A549 treated with Hydrocortisone at 1 μM for 4 hours (cell line): ENCODE measurements around the gene OR12D3. TPM values are rescaled to one million over a fixed set of nuclear protein-coding genes. Genes with fewer than 3 reads are reported as not detected.

Source experiments
- total RNA-seq: library from RNA; stranded (reverse); fragments of 200-300 nt; extraction: Qiagen RNA extraction; gene quantifications from 5 replicates; pipeline ENCODE4 v1.2.3, GENCODE V29; 2022

OR12D3 gene, protein sequence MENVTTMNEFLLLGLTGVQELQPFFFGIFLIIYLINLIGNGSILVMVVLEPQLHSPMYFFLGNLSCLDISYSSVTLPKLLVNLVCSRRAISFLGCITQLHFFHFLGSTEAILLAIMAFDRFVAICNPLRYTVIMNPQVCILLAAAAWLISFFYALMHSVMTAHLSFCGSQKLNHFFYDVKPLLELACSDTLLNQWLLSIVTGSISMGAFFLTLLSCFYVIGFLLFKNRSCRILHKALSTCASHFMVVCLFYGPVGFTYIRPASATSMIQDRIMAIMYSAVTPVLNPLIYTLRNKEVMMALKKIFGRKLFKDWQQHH
- total RNA-seq: not detected in 5 replicates

GRCh38 chr6:29375191-29375590, at the start of gene OR12D3:
Gene OR12D3 (minus strand): TSS chr6:29375291. CDS start chr6:29375287, 4 bp downstream.

GRCh38 chr6:29414588-29414987, 39.5 kb upstream of the OR12D3 start, which contains the start of gene OR12D1:
Gene OR12D1 (plus strand): TSS chr6:29414928.

DNA sequence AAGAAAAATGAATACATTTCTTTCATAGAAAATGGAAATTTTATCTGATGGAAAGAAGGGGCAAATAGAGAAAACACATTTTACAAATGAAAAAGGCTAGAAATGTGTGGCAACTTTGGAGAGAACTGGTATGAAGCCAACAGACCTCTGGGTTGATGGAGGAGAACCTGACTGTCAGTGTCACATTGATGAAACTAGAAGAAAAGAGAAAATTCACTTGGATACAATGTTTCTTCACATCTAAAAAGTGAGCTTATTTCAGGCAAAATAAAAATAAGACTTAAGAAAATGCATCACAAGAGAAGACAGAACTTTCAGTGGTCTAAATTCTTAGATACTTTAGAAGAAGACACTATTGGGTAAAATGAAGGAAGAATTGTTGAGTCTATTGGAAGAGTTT, 20.2 kb upstream of the OR12D3 start, which contains the start of gene OR12D2:
OR12D2 (plus strand) TSS at position 301 of the 400 bp plus-strand sequence. CDS start 1,069 bp downstream, outside the sequence.

GRCh38 chr6:29368765-29369164, 6.3 kb downstream of the OR12D3 start, which contains the start of gene OR5V1:
Gene OR5V1 (minus strand): TSS chr6:29368865. CDS start chr6:29356195, 12,670 bp downstream.

Other genes starting within 250 kb of the OR12D3 start
- not detected in 5 replicates for gene OR2J2, start 204.4 kb downstream of the OR12D3 start, total RNA-seq
- gene OR14J1, start 73.6 kb downstream of the OR12D3 start, total RNA-seq: not detected in 5 replicates
- gene OR5V1, start 6.4 kb downstream of the OR12D3 start, total RNA-seq: not detected in 5 replicates
- gene OR12D2, start 20.3 kb upstream of the OR12D3 start, total RNA-seq: not detected in 5 replicates
- not detected in 5 replicates for gene OR12D1, start 39.6 kb upstream of the OR12D3 start, total RNA-seq
- gene OR10C1, start 64.0 kb upstream of the OR12D3 start, total RNA-seq: not detected in 5 replicates
- gene OR11A1, start 81.8 kb upstream of the OR12D3 start, total RNA-seq: not detected in 5 replicates
- not detected in 5 replicates for gene OR2H1, start 81.9 kb upstream of the OR12D3 start, total RNA-seq
- gene MAS1L, start 112.7 kb upstream of the OR12D3 start, total RNA-seq: not detected in 5 replicates
- gene UBD, start 184.4 kb upstream of the OR12D3 start, total RNA-seq: 0.31 to 0.97 TPM (median 0.61 TPM) in 5 replicates
- not detected in 5 replicates for gene OR2H2, start 209.8 kb upstream of the OR12D3 start, total RNA-seq